GM21825 (cell line): ENCODE measurements around the gene FAM8A1.

Experiments
- ATAC-seq: cut with Tn5 transposase; IDR thresholded peaks from one replicate; pipeline ENCODE4 v1.9.1; 2021; ENCODE audit warnings: mild to moderate bottlenecking, moderate library complexity; ENCODE audit not compliant: unreplicated experiment

The FAM8A1 gene

DNA sequence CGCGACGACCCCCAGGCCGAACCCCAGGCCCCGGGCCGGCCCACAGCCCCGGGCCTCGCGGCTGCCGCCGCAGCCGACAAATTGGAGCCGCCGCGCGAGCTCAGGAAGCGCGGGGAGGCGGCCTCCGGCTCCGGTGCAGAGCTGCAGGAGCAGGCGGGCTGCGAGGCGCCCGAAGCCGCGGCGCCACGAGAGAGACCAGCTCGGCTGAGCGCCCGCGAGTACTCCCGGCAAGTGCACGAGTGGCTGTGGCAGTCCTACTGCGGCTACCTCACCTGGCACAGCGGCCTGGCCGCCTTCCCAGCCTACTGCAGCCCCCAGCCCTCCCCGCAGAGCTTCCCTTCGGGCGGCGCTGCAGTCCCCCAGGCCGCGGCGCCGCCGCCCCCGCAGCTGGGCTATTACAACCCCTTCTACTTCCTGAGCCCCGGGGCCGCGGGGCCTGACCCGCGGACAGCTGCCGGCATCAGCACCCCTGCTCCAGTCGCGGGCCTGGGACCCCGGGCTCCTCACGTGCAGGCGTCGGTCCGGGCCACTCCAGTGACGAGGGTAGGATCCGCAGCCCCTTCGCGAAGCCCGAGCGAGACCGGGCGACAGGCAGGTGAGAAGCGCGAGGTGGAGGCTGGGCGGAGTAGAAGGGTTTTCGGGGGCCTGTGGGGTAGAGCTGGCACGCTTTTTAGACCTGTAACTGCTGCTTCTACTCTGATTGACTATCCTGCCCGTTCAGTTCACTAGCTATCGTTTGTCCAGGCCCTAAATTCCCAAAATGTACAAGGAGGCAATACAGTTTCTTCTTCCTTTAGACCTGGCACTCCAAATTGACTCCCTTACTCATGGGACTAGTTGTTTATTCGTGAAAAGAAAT lies 654 bp downstream of the FAM8A1 start:
- ATAC-seq: peak; percentile 45

- no peak for ATAC-seq
Observed at GRCh38 chr6:17601386-17601703, 1.2 kb downstream of the FAM8A1 start.

- no peak for ATAC-seq
Observed at GRCh38 chr6:17602888-17603287, 2.8 kb downstream of the FAM8A1 start.

GRCh38 chr6:17606606-17607005 lies 6.5 kb downstream of the FAM8A1 start:
- ATAC-seq: no peak

GRCh38 chr6:17610835-17611234 lies 10.7 kb downstream of the FAM8A1 start:
- no peak for ATAC-seq

GRCh38 chr6:17612048-17612447 lies 11.9 kb downstream of the FAM8A1 start:
- no peak for ATAC-seq

DNA sequence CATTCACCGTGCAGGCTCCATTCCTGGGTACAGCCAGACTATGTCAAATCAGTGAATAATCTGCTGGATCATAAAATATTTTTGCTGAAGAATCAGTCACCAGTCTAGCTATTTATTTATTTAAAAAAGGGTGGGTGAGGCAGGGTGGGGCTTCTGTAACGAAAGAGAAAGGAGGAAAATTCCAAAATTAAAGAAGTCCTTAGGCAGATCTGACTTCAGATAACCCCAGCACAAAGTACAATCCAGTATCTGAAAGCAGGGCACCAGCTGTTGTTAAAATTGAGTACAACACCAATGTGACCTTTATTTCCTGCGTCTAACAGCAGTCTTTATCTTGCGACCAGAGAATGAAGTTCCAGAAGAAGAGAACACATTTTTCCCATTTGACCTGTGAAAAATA lies 15.7 kb downstream of the FAM8A1 start:
- ATAC-seq: no peak

DNA sequence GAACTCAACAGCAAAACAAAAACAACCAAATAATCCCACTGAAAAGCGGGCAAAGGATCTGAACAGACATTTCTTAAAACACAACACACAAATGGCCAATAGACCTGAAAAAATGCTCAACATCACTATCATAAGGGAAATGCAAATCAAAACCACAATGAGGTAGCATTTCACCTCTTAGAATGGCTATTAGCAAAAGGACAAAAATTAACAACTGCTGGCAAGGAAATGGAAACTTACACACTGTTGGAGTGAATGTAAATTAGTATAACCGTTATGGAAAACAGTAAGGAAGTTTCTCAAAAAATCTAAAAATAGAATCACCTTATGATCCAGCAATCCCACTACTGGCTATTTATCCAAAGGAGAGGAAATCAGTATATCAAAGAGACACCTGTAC lies 20.9 kb downstream of the FAM8A1 start:
- ATAC-seq: no peak

DNA sequence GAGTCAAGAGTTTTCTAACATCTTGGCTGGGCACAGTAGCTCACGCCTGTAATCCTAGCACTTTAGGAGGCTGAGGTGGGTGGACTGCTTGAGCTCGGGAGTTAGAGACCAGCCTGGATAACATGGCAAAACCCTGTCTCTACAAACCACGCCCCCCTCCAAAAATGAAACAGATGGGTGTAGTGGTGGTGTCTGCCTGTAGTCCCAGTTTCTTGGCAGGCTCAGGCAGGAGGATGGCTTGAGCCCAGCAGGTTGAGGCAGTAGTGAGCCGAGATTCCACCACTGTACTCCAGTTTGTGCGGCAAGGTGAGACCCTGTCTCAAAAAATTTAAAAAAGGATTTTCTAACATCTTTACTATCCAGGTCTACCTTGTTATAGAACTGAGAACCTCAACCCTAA lies 22.0 kb downstream of the FAM8A1 start:
- no peak for ATAC-seq

DNA sequence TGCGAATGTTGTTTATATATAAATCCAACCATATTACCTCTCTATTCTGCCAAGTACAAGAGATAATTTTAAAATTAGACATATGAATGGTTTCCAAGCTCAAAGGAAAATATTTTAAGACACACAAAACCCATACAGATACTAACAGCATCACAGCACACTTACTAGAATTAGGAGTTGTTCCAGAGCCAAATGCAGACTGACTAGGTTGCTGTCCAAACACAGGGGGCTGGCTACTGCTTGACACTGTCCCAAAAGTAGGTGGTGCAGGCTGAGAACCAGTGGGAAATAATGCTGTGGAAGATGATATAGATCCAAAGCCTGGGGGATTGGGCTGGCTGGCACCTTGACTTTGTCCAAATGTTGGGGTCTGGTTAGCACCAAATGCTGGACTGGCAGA lies 24.3 kb downstream of the FAM8A1 start:
- no peak for ATAC-seq

DNA sequence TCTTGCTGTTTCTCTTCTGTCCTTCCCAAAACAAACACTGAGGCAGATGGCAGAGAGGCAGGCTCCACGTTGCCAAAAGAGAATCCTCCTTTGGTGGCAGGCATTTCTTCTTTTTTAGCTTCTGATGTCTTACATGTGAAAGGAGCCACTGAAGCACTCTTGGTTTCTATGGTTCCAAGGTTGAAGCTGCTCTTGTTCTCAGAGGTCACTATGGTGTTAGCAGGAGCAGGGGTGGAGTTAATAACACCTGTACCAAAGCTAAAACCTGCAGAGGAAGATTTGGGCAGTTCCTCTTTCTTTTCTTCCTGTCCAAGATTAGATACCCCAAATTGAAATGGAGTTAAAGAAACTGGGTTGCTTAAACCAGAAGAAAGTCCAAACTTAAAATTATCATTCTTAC lies 28.8 kb downstream of the FAM8A1 start:
- ATAC-seq: no peak

GRCh38 chr6:17629824-17630510 lies 29.9 kb downstream of the FAM8A1 start:
- no peak for ATAC-seq

DNA sequence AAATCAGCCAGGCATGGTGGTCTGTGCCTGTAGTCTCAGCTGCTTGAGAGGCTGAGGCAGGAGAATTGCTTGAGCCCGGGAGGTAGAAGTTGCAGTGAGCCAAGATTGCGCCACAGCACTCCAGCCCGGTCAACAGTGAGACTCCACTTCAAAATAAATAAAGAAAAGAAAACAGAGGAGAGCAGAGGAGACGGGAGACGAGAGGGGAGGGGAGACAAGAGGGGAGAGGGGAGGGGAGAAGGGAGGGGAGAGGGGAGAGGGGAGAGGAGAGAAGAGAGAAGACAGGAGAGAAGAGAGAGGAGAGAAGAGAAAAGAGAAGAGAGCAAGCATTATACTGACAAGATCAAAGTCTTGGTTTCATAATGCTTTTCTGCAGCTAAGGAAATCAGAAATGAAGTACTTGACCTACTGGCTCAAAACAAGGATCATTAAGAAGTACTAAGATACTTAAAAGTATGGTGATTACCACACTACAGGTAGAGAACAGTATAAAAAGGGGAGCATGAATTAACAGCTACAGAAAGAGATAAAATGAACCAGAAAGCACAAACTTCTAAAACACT lies 30.5 kb downstream of the FAM8A1 start:
- ATAC-seq: no peak

DNA sequence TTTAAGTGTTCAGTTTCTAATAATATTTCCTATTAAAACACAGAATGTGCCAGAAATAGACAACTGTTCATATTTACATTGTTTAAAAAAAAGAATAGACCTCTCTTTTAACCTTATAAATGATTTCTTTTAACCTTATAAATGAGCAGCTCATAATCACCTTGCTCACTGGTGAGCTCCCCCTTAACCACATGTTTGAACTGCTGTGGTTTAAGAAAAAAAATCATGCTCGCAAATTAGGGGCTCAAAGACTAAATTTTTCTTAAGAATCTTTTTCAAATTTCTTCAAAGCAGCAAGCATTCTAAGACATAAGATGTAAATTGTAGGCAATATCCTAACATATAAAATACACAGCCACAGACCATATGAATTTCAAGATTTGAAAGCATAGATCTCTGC lies 32.8 kb downstream of the FAM8A1 start:
- ATAC-seq: no peak

- no peak for ATAC-seq
Observed at GRCh38 chr6:17633465-17634188, 33.5 kb downstream of the FAM8A1 start.

DNA sequence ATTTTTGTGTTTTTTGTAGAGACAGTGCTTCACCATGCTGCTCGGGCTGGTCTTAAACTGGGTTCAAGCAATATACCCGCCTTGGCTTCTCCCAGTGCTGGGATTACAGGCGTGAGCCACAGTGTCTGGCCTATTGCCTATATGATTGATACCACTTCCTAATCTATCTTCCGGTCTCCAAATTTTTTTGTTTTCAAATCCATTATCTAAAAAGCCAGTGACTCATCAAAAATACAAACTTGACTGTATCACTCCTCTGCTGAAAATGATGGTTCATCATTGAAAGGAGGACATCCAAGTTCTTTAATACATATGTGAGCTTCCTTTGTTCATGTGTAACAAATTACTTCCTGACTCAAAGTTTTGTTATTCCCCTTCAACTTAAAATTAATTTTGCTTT lies 35.5 kb downstream of the FAM8A1 start:
- no peak for ATAC-seq

GRCh38 chr6:17638212-17638715 lies 38.2 kb downstream of the FAM8A1 start:
- ATAC-seq: no peak

DNA sequence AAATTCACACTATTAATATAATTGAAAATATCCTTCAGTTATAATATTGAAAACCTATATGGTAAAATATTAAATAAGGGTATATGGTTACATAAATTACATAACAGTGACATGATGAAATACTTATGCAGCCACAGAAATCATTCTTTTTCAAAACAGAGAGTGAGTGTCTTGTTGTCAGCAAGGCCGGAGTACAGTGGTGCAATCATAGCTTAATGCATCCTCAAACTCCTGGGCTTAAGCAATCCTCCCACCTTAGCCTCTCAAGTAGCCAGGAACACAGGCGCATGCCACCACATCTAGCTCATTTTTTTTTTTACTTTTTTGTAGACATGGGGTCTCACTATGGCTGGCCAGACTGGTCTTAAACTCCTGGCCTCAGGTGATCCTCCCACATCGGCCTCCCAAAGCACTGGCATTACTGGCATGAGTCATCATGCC lies 40.4 kb downstream of the FAM8A1 start:
- ATAC-seq: no peak

DNA sequence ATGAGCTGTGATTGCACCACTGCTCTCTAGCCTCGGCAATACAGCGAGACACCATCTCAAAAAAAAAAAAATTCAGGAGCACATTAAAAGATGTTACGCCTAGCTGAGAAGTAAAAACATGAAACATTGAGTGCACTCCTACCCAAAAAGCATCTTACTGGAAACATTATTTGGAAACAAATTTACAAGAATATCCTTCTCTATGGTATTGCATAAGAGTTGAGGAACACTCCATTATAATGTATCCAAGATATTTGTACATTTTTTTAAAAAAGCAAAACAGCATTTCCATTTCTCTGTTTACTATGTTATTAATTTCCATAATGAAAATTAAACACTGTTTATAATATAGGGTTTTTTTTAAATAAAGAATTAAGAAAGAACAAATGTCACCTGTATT lies 48.6 kb downstream of the FAM8A1 start:
- no peak for ATAC-seq

DNA sequence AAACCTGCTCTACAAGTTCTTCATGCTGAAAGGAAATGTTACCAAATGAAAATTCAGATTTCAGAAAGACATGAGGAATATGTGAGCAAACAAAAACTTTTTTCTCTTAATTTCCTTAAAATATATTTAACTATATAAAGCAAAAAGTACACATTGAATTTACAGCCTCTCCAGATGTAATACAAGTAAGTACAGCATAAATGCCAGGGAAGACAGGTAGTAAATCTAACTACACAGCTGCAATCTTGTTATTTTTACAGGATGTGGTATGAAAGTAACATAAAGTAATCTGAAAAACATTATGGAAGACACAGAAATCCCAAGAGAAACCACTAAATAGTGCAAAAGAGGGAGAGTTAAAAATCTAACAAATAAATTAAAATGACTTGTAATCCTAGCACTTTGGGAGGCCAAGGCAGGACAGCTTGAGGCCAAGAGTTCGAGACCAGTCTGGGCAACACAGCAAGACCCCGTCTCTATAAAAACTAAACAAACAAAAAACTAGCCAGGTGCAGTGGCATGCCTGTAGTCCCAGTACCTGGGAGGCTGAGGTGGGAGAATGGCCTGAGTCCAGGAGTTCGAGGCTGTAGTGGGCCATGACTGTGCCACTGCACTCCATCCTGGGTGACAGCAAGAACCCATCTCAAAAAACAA lies 50.7 kb downstream of the FAM8A1 start:
- ATAC-seq: no peak
